HG03039 (cell line): Measurements from ENCODE around the gene TAF13.
"Not testable (repeated sequence)": the region's sequence is repeated elsewhere in the genome, so short reads cannot be mapped to it uniquely, and the experiment has no call there.

Experiments used
- ATAC-seq: cut with Tn5 transposase; IDR thresholded peaks from one replicate; pipeline ENCODE4 v1.9.1; 2021; ENCODE audit warnings: mild to moderate bottlenecking, moderate library complexity; ENCODE audit not compliant: unreplicated experiment

The TAF13 gene

GRCh38 chr1:109048335-109048734 lies 27.5 kb downstream of the TAF13 start:
- ATAC-seq: no peak

GRCh38 chr1:109047339-109047738 lies 28.5 kb downstream of the TAF13 start:
- no peak for ATAC-seq

GRCh38 chr1:109046671-109047070 lies 29.1 kb downstream of the TAF13 start:
- no peak for ATAC-seq

GRCh38 chr1:109045595-109045994 lies 30.2 kb downstream of the TAF13 start:
- ATAC-seq: no peak

- ATAC-seq: peak; percentile 93
Observed at GRCh38 chr1:109041621-109042468, 34.0 kb downstream of the TAF13 start, which contains the start of gene WDR47. Gene WDR47 (minus strand): TSS chr1:109042102. CDS start chr1:109023512, 18,590 bp downstream.

GRCh38 chr1:109040989-109041620 lies 34.7 kb downstream of the TAF13 start:
- ATAC-seq: peak; percentile 21

GRCh38 chr1:109040627-109040988 lies 35.2 kb downstream of the TAF13 start:
- no peak for ATAC-seq

GRCh38 chr1:109034382-109034781 lies 41.4 kb downstream of the TAF13 start:
- no peak for ATAC-seq

GRCh38 chr1:109029493-109029892 lies 46.3 kb downstream of the TAF13 start:
- not testable (repeated sequence) for ATAC-seq

GRCh38 chr1:109027841-109028240 lies 48.0 kb downstream of the TAF13 start:
- no peak for ATAC-seq

- ATAC-seq: no peak
Observed at GRCh38 chr1:109025694-109026093, 50.1 kb downstream of the TAF13 start.

GRCh38 chr1:109024646-109025045 lies 51.2 kb downstream of the TAF13 start:
- ATAC-seq: no peak

GRCh38 chr1:109020693-109021257 lies 55.0 kb downstream of the TAF13 start:
- no peak for ATAC-seq

GRCh38 chr1:109017719-109018118 lies 58.1 kb downstream of the TAF13 start:
- ATAC-seq: not testable (repeated sequence)

GRCh38 chr1:109017134-109017533 lies 58.7 kb downstream of the TAF13 start:
- no peak for ATAC-seq
